Keratinocyte (primary cell): ENCODE measurements around the gene MUCL1. TPM values are rescaled to one million over a fixed set of nuclear protein-coding genes. Genes with fewer than 3 reads are reported as not detected.

Source experiments
- DNase-seq: peaks from one replicate; pipeline ENCODE4 v3.0.0-alpha.2; 2011; ENCODE audit warnings: low read depth, missing footprints, low spot score
- FAIRE-seq: peaks from 2 replicates; lab custom pipeline; 2011; peaks lifted over from hg19 to GRCh38; lab: Jason Lieb, UNC
- H2AFZ ChIP-seq: 2 replicates; pipeline ENCODE4 v1.6.0; 2012; ENCODE audit warnings: low read length, control low read depth, inconsistent platforms; ENCODE audit not compliant: control insufficient read depth
- H3K27ac ChIP-seq: 2 replicates; pipeline ENCODE4 v1.5.1; 2011; ENCODE audit warnings: low read length; ENCODE audit not compliant: control insufficient read depth, insufficient read depth
- H3K27me3 ChIP-seq: 3 replicates; pipeline ENCODE4 v1.6.0; 2011; ENCODE audit warnings: low read length; ENCODE audit not compliant: control insufficient read depth, insufficient read depth; ENCODE audit errors: extremely low read depth
- H3K36me3 ChIP-seq, 2 experiments: 2 replicates in 1 of 2; 3 replicates in 1 of 2; pipeline ENCODE4 v1.5.1; 2011; ENCODE audit warnings: low read length in 2 of 2, mild to moderate bottlenecking in 1 of 2; ENCODE audit not compliant: control insufficient read depth in 2 of 2, insufficient read depth in 2 of 2; ENCODE audit errors: extremely low read depth in 1 of 2
- H3K4me1 ChIP-seq: 3 replicates; pipeline ENCODE4 v1.5.1; 2011; ENCODE audit warnings: low read length; ENCODE audit not compliant: control insufficient read depth, insufficient read depth; ENCODE audit errors: extremely low read depth
- H3K4me2 ChIP-seq: 3 replicates; pipeline ENCODE4 v1.6.0; 2011; ENCODE audit warnings: low read depth, low read length; ENCODE audit not compliant: control insufficient read depth, insufficient read depth; ENCODE audit errors: extremely low read depth
- H3K4me3 ChIP-seq, 3 experiments: fragments of 200-600 bp in 1 of 3; sonication (generic) in 1 of 3; 2 replicates in 2 of 3; 3 replicates in 1 of 3; pipeline ENCODE4 v1.5.1; 2011 to 2016; ENCODE audit warnings: low read length in 3 of 3, mild to moderate bottlenecking in 3 of 3, control low read depth in 2 of 3, inconsistent platforms in 1 of 3, low read depth in 1 of 3, mixed read lengths in 1 of 3, mixed run types in 1 of 3, moderate library complexity in 1 of 3; ENCODE audit not compliant: control insufficient read depth in 2 of 3, insufficient read depth in 2 of 3; ENCODE audit errors: extremely low read depth in 1 of 3
- H3K79me2 ChIP-seq: 2 replicates; pipeline ENCODE4 v1.6.0; 2012; ENCODE audit warnings: low read length; ENCODE audit not compliant: control insufficient read depth, insufficient read depth
- H3K9ac ChIP-seq: 3 replicates; pipeline ENCODE4 v1.6.0; 2011; ENCODE audit warnings: low read length; ENCODE audit not compliant: control insufficient read depth, insufficient read depth; ENCODE audit errors: extremely low read depth
- H3K9me1 ChIP-seq: 3 replicates; pipeline ENCODE4 v1.6.0; 2011; ENCODE audit warnings: low read length; ENCODE audit not compliant: control insufficient read depth, insufficient read depth; ENCODE audit errors: extremely low read depth
- H3K9me3 ChIP-seq: 2 replicates; pipeline ENCODE4 v1.5.1; 2012; ENCODE audit warnings: low read depth, low read length; ENCODE audit not compliant: control insufficient read depth
- H4K20me1 ChIP-seq: 3 replicates; pipeline ENCODE4 v1.6.0; 2011; ENCODE audit warnings: low read length; ENCODE audit not compliant: control insufficient read depth, insufficient read depth; ENCODE audit errors: extremely low read depth
- EZH2 ChIP-seq: IDR thresholded peaks from one replicate; pipeline ENCODE4 v1.6.1; 2012; ENCODE audit warnings: inconsistent platforms, mild to moderate bottlenecking, low read length, moderate library complexity
- dilution Hi-C: fragments of 300-500 bp; cut with MboI; formaldehyde crosslinking; loops from one replicate; pipeline ENCODE4 v1.7.0; 2020; ENCODE audit warnings: low sequenced_read_pairs; ENCODE audit not compliant: extremely low pct_ligation_motif_present
- polyA plus RNA-seq, 5 experiments: library from polyadenylated mRNA; depleted of rRNA in 3 of 5; stranded (reverse) in 3 of 5; stranded (forward) in 1 of 5; unstranded in 1 of 5; fragments of >200 nt; gene quantifications; 1 replicate in 1 of 5; 2 replicates in 3 of 5; 3 replicates in 1 of 5; pipeline versions ENCODE4 v1.2.1 to v1.2.3, GENCODE V29; 2011 to 2012; ENCODE audit warnings: missing spikeins in 2 of 5, low read depth in 1 of 5, low replicate concordance in 1 of 5
- TF ChIP-seq, protein P1 (sequence below), 3 experiments: IDR thresholded peaks in 1 of 3; conservative IDR thresholded peaks in 1 of 3; optimal IDR thresholded peaks in 1 of 3; 2 replicates in 2 of 3; 3 replicates in 1 of 3; pipeline versions ENCODE3 to v1.5.1; 2011; ENCODE audit warnings: low read length in 3 of 3, mild to moderate bottlenecking in 3 of 3, moderate library complexity in 2 of 3, control low read depth in 1 of 3, inconsistent platforms in 1 of 3; ENCODE audit not compliant: insufficient read depth in 2 of 3; ENCODE audit errors: extremely low read depth in 1 of 3

The MUCL1 gene
- polyA plus RNA-seq, 1 donor (not counting 4 experiments of a cell fraction or from before 2014, with no cell fraction given): 2.9 TPM

DNA sequence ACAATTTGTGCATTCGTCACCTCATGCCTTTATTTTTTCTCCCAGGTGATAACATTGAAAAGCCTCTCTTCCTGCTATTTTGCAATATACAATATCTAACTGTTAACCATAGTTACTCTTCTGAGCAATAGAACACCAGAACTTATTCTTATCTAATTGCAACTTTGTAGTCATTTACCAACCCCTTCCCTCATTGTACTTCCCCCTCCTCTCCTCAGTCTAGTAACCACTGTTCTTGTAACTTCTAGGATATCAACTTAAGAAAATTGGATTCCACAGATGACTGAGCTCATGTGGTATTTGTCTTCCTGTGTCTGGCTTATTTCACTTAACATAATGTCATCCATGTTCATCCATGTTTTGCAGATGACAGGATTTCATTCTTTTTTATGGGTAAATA, 7.6 kb downstream of the MUCL1 start:
- DNase-seq (no peak), FAIRE-seq (no peak)
- Histone ChIP-seq H3K4me3 (no peak overlapping the region), H3K79me2 (no peaks in the 10 kb centered on the region), H3K36me3 (no peaks in the 10 kb centered on the region), H3K27me3 (no peaks in the 10 kb centered on the region), H3K9me1 (no peaks in the 10 kb centered on the region), H3K9me3 (no peaks in the 10 kb centered on the region), H4K20me1 (no peaks in the 10 kb centered on the region), H2AFZ (no peak overlapping the region), H3K27ac (no peak overlapping the region), H3K9ac (no peak overlapping the region), H3K4me1 (no peaks in the 10 kb centered on the region), H3K4me2 (no peak overlapping the region)
- dilution Hi-C loops: no loop called here
- no peak for TF ChIP-seq EZH2
- TF ChIP-seq, protein P1, sequence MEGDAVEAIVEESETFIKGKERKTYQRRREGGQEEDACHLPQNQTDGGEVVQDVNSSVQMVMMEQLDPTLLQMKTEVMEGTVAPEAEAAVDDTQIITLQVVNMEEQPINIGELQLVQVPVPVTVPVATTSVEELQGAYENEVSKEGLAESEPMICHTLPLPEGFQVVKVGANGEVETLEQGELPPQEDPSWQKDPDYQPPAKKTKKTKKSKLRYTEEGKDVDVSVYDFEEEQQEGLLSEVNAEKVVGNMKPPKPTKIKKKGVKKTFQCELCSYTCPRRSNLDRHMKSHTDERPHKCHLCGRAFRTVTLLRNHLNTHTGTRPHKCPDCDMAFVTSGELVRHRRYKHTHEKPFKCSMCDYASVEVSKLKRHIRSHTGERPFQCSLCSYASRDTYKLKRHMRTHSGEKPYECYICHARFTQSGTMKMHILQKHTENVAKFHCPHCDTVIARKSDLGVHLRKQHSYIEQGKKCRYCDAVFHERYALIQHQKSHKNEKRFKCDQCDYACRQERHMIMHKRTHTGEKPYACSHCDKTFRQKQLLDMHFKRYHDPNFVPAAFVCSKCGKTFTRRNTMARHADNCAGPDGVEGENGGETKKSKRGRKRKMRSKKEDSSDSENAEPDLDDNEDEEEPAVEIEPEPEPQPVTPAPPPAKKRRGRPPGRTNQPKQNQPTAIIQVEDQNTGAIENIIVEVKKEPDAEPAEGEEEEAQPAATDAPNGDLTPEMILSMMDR (optimal IDR thresholded peaks at IDR 0.05 in 1 of 3, IDR thresholded peaks at IDR 0.05 in 1 of 3, conservative IDR thresholded peaks at IDR 0.05 in 1 of 3; ENCODE audit: extremely low read depth in 1 of 3, insufficient read depth in 2 of 3, low read length in 3 of 3): no peak

DNA sequence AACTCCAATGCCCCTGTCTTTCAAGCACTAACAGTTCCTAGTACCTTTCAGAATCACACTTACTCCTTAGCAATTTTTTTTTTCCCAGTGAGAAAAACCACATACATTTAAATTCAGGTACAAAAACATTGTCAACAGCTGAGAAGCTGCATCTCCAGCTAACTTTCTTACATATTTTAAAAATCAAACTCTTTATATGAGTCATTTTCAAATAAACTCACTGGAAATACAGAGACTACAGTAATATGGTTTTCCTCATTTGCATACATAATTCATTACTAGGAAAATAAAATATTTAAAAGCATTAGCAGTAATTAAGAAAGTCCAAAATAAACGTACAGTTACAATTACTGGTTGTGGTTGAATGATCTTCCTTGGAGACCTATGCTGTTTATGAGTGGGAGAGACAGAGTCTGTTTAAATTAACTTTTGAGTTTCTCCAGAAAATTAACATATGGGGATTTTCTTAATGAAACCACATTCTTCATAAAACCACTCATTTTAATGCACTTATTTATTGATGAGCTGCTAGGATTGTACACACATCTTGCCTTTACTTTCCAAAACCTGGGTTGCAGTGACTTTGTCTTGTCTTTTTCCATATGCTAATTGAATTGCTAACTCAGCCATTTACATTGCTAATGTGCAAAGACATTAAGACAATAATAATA, 9.8 kb downstream of the MUCL1 start:
- no peaks in the 10 kb centered on the region for H3K79me2 ChIP-seq
- H3K27me3 ChIP-seq: no peaks in the 10 kb centered on the region
- H3K9me3 ChIP-seq: no peaks in the 10 kb centered on the region
- H2AFZ ChIP-seq: no peak overlapping the region
- H3K27ac ChIP-seq: no peak overlapping the region
- H3K4me2 ChIP-seq: no peak overlapping the region
- H4K20me1 ChIP-seq: no peaks in the 10 kb centered on the region
- TF ChIP-seq, protein P1 (optimal IDR thresholded peaks at IDR 0.05 in 1 of 3, IDR thresholded peaks at IDR 0.05 in 1 of 3, conservative IDR thresholded peaks at IDR 0.05 in 1 of 3; ENCODE audit: extremely low read depth in 1 of 3, insufficient read depth in 2 of 3, low read length in 3 of 3): no peak
- TF ChIP-seq EZH2: no peak
- H3K4me1 ChIP-seq: no peaks in the 10 kb centered on the region
- H3K9me1 ChIP-seq: no peaks in the 10 kb centered on the region
- no peak overlapping the region for H3K4me3 ChIP-seq
- H3K36me3 ChIP-seq: no peaks in the 10 kb centered on the region
- dilution Hi-C loops: no loop called here
- DNase-seq: no peak
- no peak overlapping the region for H3K9ac ChIP-seq
- no peak for FAIRE-seq
